Measurements from ENCODE around the gene CALD1. TPM values are rescaled to one million over a fixed set of nuclear protein-coding genes. Genes with fewer than 3 reads are reported as not detected.

Gene CALD1
- total and polyA plus RNA-seq, 2 experiments from 2014 or later = 22.6 to 135 TPM

GRCh38 chr7:135001390-135002165 lies 222.1 kb downstream of the CALD1 start:
- peak in 1 of 2 donors; percentile 66 for DNase-seq (ENCODE audit: low read depth in 1 of 2, low spot score in 1 of 2)
- Histone ChIP-seq H3K27me3 (no peaks in the 10 kb centered on the region), H3K27ac (no peak overlapping the region), H3K4me1 (ENCODE audit: low read depth) (peaks cover 12% of the 10 kb centered on the region), H3K4me3 (no peak overlapping the region), H3K9me3 (ENCODE audit: low read depth) (no peaks in the 10 kb centered on the region), H3K36me3 (no peaks in the 10 kb centered on the region)
- TF ChIP-seq CTCF (IDR thresholded peaks at IDR 0.05; ENCODE audit: low read depth, low read length) = no peak

GRCh38 chr7:135012229-135012628 lies 232.8 kb downstream of the CALD1 start:
- no peak for TF ChIP-seq CTCF (IDR thresholded peaks at IDR 0.05; ENCODE audit: low read depth, low read length)

More at GRCh38 chr7:135012229-135012628, 232.8 kb downstream of the CALD1 start:
- no peak overlapping the region for H3K27ac ChIP-seq
- no peak for DNase-seq (ENCODE audit: low read depth in 1 of 2, low spot score in 1 of 2)
- no peak overlapping the region for H3K4me3 ChIP-seq
- H3K27me3 ChIP-seq = no peaks in the 10 kb centered on the region
- no peaks in the 10 kb centered on the region for H3K4me1 ChIP-seq (ENCODE audit: low read depth)
- no peaks in the 10 kb centered on the region for H3K36me3 ChIP-seq
- no peaks in the 10 kb centered on the region for H3K9me3 ChIP-seq (ENCODE audit: low read depth)

Other genes with a start within 250 kb of the CALD1 start
- gene AKR1B15, start 230.5 kb upstream of the CALD1 start, total RNA-seq = 0.21 and 1.6 TPM in 2 replicates
- 1.3 and 2.6 TPM in 2 replicates for gene AKR1B15, start 230.5 kb upstream of the CALD1 start, polyA plus RNA-seq
- gene BPGM, start 132.8 kb upstream of the CALD1 start, total RNA-seq = 15.2 and 20.1 TPM in 2 replicates
- 21.2 and 32.2 TPM in 2 replicates for gene BPGM, start 132.8 kb upstream of the CALD1 start, polyA plus RNA-seq
- 1.4 and 1.7 TPM in 2 replicates for gene AGBL3, start 206.9 kb downstream of the CALD1 start, total RNA-seq
- gene AGBL3, start 206.9 kb downstream of the CALD1 start, polyA plus RNA-seq = 3.8 and 6.6 TPM in 2 replicates

Data from cardiac muscle cell (in vitro differentiated cells and primary cell).